ENCODE measurements around the gene GNLY.

- no peak for TF ChIP-seq USF1 (IDR thresholded peaks at IDR 0.05; ENCODE audit: borderline replicate concordance, low read depth)
- no peak for TF ChIP-seq CTCF (IDR thresholded peaks at IDR 0.05)
- no peak for TF ChIP-seq POLR2AphosphoS5 (IDR thresholded peaks at IDR 0.05; ENCODE audit: low read depth, low read length)
- no peak for TF ChIP-seq EZH2phosphoT487 (IDR thresholded peaks at IDR 0.05; ENCODE audit: borderline replicate concordance, low read depth)
- TF ChIP-seq USF2 (IDR thresholded peaks at IDR 0.05; ENCODE audit: borderline replicate concordance, low read depth, low read length): no peak
- TF ChIP-seq ZBTB33 (IDR thresholded peaks at IDR 0.05; ENCODE audit: borderline replicate concordance, low read depth): no peak
- no peak for TF ChIP-seq FOXJ3 (CRISPR knock-in tag; IDR thresholded peaks at IDR 0.05)
- no peak for TF ChIP-seq MAX (IDR thresholded peaks at IDR 0.05; ENCODE audit: low read depth)
- TF ChIP-seq JUND (IDR thresholded peaks at IDR 0.05): no peak
- no peak for TF ChIP-seq FOSL2 (IDR thresholded peaks at IDR 0.05; ENCODE audit: borderline replicate concordance, low read depth)
- TF ChIP-seq NRF1 (IDR thresholded peaks at IDR 0.05; ENCODE audit: low read depth, low read length): no peak
- TF ChIP-seq EP300 (IDR thresholded peaks at IDR 0.05; ENCODE audit: borderline replicate concordance in 1 of 2, low read depth in 1 of 2, low read length in 1 of 2): no peak
These were observed 9.9 kb downstream of the GNLY start for GRCh38 chr2:85704038-85704437.
